Thoracic aorta endothelial cell (primary cell): ENCODE results near the gene TRMT61B. TPM values are rescaled to one million over a fixed set of nuclear protein-coding genes. Genes with fewer than 3 reads are reported as not detected.
A peak's percentile ranks its signal among the peaks of the same experiment; 100 is the strongest.

Experiments used
- small RNA-seq: library from RNA; depleted of rRNA; stranded (forward); fragments of <200 nt; gene quantifications from one replicate; pipeline ENCODE3, GENCODE V24; 2012
- total RNA-seq: library from RNA; depleted of rRNA; stranded (reverse); fragments of >200 nt; gene quantifications from 2 replicates; pipeline ENCODE4 v1.2.3, GENCODE V29; 2012

Gene TRMT61B
- total RNA-seq: 18.5 and 20.1 TPM in 2 replicates

GRCh38 chr2:28870146-28870891 is at the start of gene TRMT61B:
Gene TRMT61B (minus strand): TSS chr2:28870309. CDS start chr2:28870277, 32 bp downstream.

GRCh38 chr2:28894470-28895188 is 24.5 kb upstream of the TRMT61B start, which contains the start of gene WDR43:
Gene WDR43 (plus strand): TSS chr2:28894667. CDS start chr2:28894699, 32 bp downstream.

DNA sequence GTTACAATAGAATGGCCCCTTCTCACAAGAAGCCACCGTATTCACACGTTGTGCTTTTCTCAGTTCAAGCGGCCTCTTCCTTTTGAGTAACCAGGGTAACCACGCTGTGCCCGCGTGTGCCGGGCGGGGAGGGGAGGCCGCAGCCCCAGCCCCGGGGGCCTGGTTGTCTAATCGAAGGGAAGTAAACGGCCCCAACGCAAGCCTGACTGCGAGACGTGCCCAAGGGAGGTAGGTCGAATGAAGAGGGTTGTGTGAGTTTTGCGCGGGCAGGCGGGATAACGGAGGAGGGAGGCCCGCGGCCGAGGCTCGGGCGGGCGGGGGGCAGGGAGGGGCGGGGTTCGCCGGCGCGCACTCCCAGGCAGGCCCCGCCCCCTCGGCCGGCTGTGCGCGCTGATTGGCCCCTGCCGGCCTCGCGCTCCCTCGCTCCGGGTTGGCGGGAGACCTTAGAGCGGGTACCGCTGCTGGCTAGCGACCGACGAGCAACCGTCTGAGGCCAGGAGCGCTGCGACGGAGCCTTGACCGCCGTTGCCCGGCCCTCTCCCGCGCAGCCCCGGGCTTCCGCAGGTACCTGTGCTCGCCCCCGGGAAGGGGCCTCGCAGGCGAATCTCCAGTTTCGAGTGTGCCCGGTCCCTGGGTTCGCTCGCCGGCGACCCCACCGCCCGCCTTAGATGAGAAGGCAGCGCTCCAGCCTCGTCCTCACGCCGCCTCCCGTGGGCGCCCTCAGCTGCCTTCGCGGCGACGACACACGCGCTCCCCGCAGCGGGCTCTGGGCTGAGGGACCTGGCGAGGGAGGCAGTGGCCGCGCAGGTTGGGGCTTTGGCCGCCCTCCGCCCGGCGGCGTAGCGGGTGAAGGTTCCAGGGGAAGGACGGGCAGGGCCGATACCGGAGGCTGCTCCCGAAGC is 59.5 kb downstream of the TRMT61B start, which contains the start of gene SPDYA:
TSS of gene SPDYA (plus strand) at position 451 of the 902 bp plus-strand sequence. CDS start 5,181 bp downstream, outside the sequence.

Small RNA genes within 50 kb of the gene (small RNA-seq; reads per million reads assigned to genes)
- gene SNORD92: 16.5 reads per million, percentile 95 among the genes with 10 or more reads in this experiment

Other genes starting within 250 kb of the TRMT61B start
- 247 and 266 TPM in 2 replicates for gene PPP1CB, start 118.5 kb downstream of the TRMT61B start, total RNA-seq
- gene SPDYA, start 59.5 kb downstream of the TRMT61B start, total RNA-seq: 1.5 and 2.7 TPM in 2 replicates
- 122 and 144 TPM in 2 replicates for gene WDR43, start 24.4 kb upstream of the TRMT61B start, total RNA-seq
- gene TOGARAM2, start 111.0 kb upstream of the TRMT61B start, total RNA-seq: under 0.01 and 0.13 TPM in 2 replicates
- gene PCARE, start 204.2 kb upstream of the TRMT61B start, total RNA-seq: not detected in 2 replicates
- gene CLIP4, start 245.1 kb upstream of the TRMT61B start, total RNA-seq: 44.9 and 49.9 TPM in 2 replicates